ENCODE data around the gene TLCD2. TPM values are rescaled to one million over a fixed set of nuclear protein-coding genes. Genes with fewer than 3 reads are reported as not detected.

Gene TLCD2
- total RNA-seq, 1 donor from 2014 or later, result 12.7 TPM

DNA sequence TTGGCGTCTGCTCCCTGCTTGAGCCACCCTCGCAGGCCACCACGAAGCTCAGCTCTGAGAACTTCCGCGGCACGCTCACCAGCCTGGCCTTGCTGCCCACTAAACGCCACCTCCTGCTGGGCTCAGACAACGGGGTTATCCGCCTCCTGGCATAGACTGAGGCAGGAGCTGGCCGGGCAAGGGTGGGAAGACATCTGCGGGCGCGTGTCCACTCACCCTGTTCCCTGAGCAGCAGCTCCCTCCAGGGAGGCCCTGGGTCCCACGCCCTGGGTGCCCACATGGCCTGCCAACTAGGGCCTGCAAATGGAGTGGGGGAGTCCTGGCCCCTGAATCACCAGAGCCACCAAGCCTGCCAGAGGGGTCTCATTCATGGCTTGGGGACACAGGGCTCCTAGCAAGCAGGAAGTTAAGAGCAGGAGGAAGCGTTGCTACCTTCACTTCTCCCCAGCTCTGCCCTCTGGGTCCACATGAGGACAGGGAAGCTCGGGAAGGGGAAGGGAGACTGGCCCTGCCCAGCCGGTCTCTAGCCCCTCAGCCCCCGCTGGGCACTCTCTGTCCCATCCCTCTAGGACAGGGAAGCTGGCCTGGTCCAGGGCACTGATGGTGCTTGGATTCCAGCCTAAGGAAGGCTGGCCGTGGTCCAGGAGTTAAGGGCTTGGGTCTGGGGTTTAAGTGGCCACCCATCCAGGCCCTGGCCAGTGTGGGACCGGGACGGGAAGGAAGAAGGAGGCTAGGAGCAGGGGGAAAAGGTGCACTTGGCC lies 27.5 kb upstream of the TLCD2 start:
- Histone ChIP-seq H3K9me3 (no peaks in the 10 kb centered on the region), H3K27me3 (no peaks in the 10 kb centered on the region), H3K4me1 (peaks cover 19% of the 10 kb centered on the region), H3K27ac (no peak overlapping the region), H3K36me3 (peaks cover 49% of the 10 kb centered on the region), H3K4me3 (no peak overlapping the region)
- intact Hi-C loops (cut with DNase I), result no loop called here
- ATAC-seq (peak; percentile 60), DNase-seq (peak; percentile 70)
- TF ChIP-seq CTCF (IDR thresholded peaks at IDR 0.05), result no peak

DNA sequence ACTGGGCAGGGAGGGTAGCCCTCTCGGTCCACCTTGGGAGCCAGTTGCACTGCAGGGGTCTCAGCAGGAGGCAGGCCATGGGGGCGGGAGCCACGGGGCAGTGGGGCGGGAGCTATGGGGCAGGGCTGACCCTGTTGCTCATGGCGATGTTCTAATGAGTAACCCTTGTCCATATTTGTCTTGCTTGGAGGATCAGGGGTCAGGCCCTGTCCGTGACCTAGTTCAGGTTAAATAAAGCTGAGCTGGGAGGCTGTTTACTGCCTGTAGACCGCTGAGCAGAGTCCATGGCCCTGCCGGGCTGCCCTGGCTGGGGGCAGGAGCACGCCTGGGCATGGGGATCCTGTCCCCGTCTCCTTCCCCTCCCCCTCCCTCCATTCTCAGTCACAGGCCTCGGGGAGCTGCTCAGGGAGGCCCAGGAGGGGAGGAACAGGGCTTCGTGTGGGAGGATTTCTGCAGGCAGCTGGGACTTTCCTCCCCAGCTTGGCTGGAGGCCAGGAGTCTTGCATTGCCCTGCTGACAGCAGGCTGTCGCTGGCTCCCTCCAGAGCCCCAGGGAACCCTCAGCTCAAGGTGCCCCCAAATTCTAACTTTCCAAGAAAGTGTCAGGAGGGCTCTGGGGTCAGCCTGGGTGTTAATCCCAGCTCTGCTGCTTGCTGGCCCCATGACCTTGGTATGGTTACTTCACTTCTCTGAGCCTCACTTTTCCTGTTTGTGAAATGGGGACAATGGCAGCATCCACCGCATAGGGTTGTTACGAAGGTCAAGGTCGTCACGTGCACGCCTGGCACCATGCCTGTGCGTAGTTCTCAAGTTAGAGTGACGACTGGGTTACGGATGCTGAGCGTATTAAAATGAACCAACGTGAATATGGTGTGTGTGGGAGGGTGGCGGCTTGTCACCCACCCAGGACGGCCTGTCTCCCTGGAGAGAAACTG lies 26.4 kb upstream of the TLCD2 start:
- DNase-seq, result peak; percentile 88
- no peaks in the 10 kb centered on the region for H3K9me3 ChIP-seq
- peaks cover 57% of the 10 kb centered on the region for H3K36me3 ChIP-seq
- peak; percentile 73 for ATAC-seq
- intact Hi-C loops (cut with DNase I), result no loop called here
- no peak for TF ChIP-seq CTCF (IDR thresholded peaks at IDR 0.05)
- no peak overlapping the region for H3K4me3 ChIP-seq
- peaks cover 19% of the 10 kb centered on the region for H3K4me1 ChIP-seq
- H3K27ac ChIP-seq, result peak overlapping the region; percentile 14
- no peaks in the 10 kb centered on the region for H3K27me3 ChIP-seq

DNA sequence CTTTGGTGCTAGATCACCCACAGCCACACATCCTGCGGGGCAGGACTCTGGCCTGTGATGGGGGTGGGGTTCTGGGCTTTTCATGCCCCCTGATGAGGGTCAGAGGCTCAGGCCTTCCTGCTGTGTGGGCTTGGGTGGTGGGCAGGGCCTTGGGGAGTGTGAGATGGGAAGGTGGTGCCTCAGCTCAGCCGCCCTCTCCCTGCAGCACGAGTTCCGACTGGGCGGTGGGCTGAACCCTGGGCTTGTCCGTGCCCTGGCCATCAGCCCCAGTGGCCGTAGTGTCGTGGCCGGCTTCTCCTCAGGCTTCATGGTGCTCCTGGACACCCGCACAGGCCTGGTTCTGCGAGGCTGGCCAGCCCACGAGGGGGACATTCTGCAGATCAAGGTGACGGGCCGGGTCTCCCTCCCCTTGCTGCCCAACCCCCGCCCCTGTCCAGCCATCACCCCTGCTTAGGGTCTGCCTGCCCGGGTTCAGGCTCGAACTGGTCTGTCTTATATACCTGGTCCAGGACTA lies 25.7 kb upstream of the TLCD2 start:
- peaks cover 62% of the 10 kb centered on the region for H3K36me3 ChIP-seq
- intact Hi-C loops (cut with DNase I), result no loop called here
- no peaks in the 10 kb centered on the region for H3K27me3 ChIP-seq

GRCh38 chr17:1735418-1735817 lies 25.2 kb upstream of the TLCD2 start:
- no peak for TF ChIP-seq CTCF (IDR thresholded peaks at IDR 0.05)
- intact Hi-C loops (cut with DNase I), result no loop called here
- Histone ChIP-seq H3K4me1 (peaks cover 27% of the 10 kb centered on the region), H3K4me3 (no peak overlapping the region), H3K27ac (no peak overlapping the region), H3K27me3 (no peaks in the 10 kb centered on the region), H3K9me3 (no peaks in the 10 kb centered on the region), H3K36me3 (peaks cover 66% of the 10 kb centered on the region)
- DNase-seq (no peak), ATAC-seq (no peak)

More for the DNA sequence above, 25.7 kb upstream of the TLCD2 start:
- Histone ChIP-seq H3K4me3 (no peak overlapping the region), H3K9me3 (no peaks in the 10 kb centered on the region), H3K4me1 (peaks cover 23% of the 10 kb centered on the region), H3K27ac (peak overlapping the region; percentile 14)
- DNase-seq (no peak), ATAC-seq (no peak)
- no peak for TF ChIP-seq CTCF (IDR thresholded peaks at IDR 0.05)

DNA sequence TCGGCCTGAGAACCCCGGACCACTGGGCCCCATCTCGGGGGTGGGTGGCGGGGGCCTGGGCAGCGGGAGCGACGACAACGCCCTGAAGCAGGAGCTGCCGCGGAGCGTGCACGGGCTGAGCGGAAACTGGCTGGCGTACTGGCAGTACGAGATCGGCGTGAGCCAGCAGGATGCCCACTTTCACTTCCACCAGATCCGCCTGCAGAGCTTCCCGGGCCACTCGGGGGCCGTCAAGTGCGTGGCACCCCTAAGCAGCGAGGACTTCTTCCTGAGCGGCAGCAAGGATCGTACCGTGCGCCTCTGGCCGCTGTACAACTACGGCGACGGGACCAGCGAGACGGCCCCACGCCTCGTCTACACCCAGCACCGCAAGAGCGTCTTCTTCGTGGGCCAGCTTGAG lies 23.6 kb upstream of the TLCD2 start:
- Histone ChIP-seq H3K27ac (no peak overlapping the region), H3K36me3 (peaks cover 67% of the 10 kb centered on the region), H3K27me3 (no peaks in the 10 kb centered on the region), H3K4me1 (peaks cover 43% of the 10 kb centered on the region), H3K4me3 (no peak overlapping the region), H3K9me3 (no peaks in the 10 kb centered on the region)
- DNase-seq, result no peak
- intact Hi-C loops (cut with DNase I), result no loop called here
- TF ChIP-seq CTCF (IDR thresholded peaks at IDR 0.05), result no peak
- ATAC-seq, result no peak
